Measurements from ENCODE around the gene AFDN. TPM values are rescaled to one million over a fixed set of nuclear protein-coding genes. Genes with fewer than 3 reads are reported as not detected.

The AFDN gene
- polyA plus RNA-seq, 1 experiment: 20.4 TPM

DNA sequence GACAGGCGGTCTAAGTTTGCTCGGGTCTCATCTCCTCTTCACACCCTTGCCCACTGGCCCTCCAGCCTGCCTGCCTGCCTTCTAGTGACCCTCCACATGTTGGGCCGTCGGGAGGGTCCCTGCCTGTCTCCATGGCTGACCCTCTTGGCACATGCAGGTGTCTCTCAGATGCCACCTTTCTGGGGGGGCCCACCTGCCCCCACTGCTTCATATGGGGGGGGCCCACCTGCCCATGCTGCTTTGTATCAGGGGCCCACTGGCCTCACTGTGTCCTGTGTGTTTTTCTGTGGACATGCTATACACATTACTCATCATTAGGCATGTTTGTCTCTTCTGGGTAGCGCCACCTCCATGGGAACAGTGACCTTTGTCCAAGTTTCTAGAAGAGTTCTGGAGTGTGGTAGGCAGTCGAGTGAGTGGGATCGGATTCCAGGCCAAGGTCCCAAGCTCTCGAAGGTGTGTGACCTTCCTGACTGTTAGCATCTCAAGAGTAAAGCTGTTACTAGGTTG lies 130.3 kb downstream of the AFDN start:
- no peaks in the 10 kb centered on the region for H3K27me3 ChIP-seq (ENCODE audit: control insufficient read depth, insufficient read depth, low read length)
- TF ChIP-seq, protein P1, sequence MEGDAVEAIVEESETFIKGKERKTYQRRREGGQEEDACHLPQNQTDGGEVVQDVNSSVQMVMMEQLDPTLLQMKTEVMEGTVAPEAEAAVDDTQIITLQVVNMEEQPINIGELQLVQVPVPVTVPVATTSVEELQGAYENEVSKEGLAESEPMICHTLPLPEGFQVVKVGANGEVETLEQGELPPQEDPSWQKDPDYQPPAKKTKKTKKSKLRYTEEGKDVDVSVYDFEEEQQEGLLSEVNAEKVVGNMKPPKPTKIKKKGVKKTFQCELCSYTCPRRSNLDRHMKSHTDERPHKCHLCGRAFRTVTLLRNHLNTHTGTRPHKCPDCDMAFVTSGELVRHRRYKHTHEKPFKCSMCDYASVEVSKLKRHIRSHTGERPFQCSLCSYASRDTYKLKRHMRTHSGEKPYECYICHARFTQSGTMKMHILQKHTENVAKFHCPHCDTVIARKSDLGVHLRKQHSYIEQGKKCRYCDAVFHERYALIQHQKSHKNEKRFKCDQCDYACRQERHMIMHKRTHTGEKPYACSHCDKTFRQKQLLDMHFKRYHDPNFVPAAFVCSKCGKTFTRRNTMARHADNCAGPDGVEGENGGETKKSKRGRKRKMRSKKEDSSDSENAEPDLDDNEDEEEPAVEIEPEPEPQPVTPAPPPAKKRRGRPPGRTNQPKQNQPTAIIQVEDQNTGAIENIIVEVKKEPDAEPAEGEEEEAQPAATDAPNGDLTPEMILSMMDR (IDR thresholded peaks at IDR 0.05; ENCODE audit: insufficient read depth, low read depth, low read length): no peak
- H3K4me3 ChIP-seq (ENCODE audit: low read depth, low read length): no peak overlapping the region
- DNase-seq (ENCODE audit: low read depth): no peak
- ChIA-PET CTCF (interaction anchor here (1.6 kb wide), 1 partner anchor 11 kb away, joined by 4 read pairs; no protein-coding TSS in a partner anchor), POLR2A (no interaction called here)
- no peaks in the 10 kb centered on the region for H3K36me3 ChIP-seq (ENCODE audit: control insufficient read depth, insufficient read depth, low read length)

- TF ChIP-seq, protein P1 (IDR thresholded peaks at IDR 0.05; ENCODE audit: insufficient read depth, low read depth, low read length): no peak
- ChIA-PET CTCF (interaction anchor here (1.6 kb wide), 1 partner anchor 12 kb away, joined by 4 read pairs; no protein-coding TSS in a partner anchor), POLR2A (no interaction called here)
- DNase-seq (ENCODE audit: low read depth): no peak
- no peak overlapping the region for H3K4me3 ChIP-seq (ENCODE audit: low read depth, low read length)
- H3K36me3 ChIP-seq (ENCODE audit: control insufficient read depth, insufficient read depth, low read length): peaks cover 3% of the 10 kb centered on the region
- no peaks in the 10 kb centered on the region for H3K27me3 ChIP-seq (ENCODE audit: control insufficient read depth, insufficient read depth, low read length)
Observed at GRCh38 chr6:167957626-167958025, 130.9 kb downstream of the AFDN start.

- CTCF ChIA-PET: no interaction called here
- no peaks in the 10 kb centered on the region for H3K27me3 ChIP-seq (ENCODE audit: control insufficient read depth, insufficient read depth, low read length)
- TF ChIP-seq, protein P1 (IDR thresholded peaks at IDR 0.05; ENCODE audit: insufficient read depth, low read depth, low read length): no peak
- POLR2A ChIA-PET: no interaction called here
- H3K4me3 ChIP-seq (ENCODE audit: low read depth, low read length): no peak overlapping the region
- H3K36me3 ChIP-seq (ENCODE audit: control insufficient read depth, insufficient read depth, low read length): peaks cover 3% of the 10 kb centered on the region
- no peak for DNase-seq (ENCODE audit: low read depth)
Observed at GRCh38 chr6:167960579-167960978, 133.9 kb downstream of the AFDN start.

DNA sequence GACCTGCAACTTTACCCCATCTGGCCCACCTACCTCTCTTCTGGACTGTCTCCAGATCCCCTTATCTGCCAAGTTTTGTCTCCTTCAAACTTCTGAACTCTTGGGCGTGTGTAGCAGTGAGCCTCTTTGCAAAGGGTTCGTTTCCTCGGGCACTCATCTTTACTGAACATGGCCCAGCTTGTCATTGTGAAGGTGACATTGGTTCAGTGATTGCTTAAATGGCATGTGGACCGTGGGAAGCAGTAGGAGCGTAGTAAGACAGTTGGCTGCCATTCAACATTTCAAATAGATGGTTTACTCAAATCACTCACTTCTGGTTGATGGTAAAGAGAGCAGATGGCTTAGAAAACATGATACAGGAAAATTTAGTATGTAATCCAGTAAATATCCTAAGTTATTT lies 136.0 kb downstream of the AFDN start:
- CTCF ChIA-PET: no interaction called here
- POLR2A ChIA-PET: no interaction called here
- Histone ChIP-seq H3K4me3 (ENCODE audit: low read depth, low read length) (no peak overlapping the region), H3K36me3 (ENCODE audit: control insufficient read depth, insufficient read depth, low read length) (peaks cover 7% of the 10 kb centered on the region), H3K27me3 (ENCODE audit: control insufficient read depth, insufficient read depth, low read length) (no peaks in the 10 kb centered on the region)
- DNase-seq (ENCODE audit: low read depth): no peak
- TF ChIP-seq, protein P1 (IDR thresholded peaks at IDR 0.05; ENCODE audit: insufficient read depth, low read depth, low read length): no peak

DNA sequence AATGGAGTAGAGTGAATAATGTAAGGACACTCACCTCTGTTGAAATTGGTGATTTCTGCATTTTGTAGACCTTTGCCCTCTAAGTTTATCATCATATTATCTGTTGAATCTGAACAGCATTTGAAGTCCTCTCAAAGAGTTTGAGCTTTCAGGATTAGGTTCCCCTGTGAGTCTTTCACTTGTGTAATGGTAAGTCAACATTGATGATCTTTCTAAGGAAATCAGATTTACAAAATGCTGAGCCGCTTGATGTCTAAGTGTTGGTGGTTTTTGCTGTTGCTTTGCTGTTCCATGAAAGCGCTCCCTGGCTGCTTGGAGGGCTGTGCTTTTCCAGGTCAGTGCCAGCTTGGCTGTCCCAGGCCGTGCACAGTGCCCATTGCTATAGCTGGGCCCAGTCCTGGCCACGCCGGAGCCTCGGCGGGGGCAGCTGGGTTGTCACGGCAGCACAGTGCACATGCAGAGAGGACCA lies 136.9 kb downstream of the AFDN start:
- DNase-seq (ENCODE audit: low read depth): no peak
- Histone ChIP-seq H3K36me3 (ENCODE audit: control insufficient read depth, insufficient read depth, low read length) (peaks cover 7% of the 10 kb centered on the region), H3K27me3 (ENCODE audit: control insufficient read depth, insufficient read depth, low read length) (no peaks in the 10 kb centered on the region), H3K4me3 (ENCODE audit: low read depth, low read length) (no peak overlapping the region)
- TF ChIP-seq, protein P1 (IDR thresholded peaks at IDR 0.05; ENCODE audit: insufficient read depth, low read depth, low read length): no peak
- ChIA-PET CTCF (no interaction called here), POLR2A (no interaction called here)
